DOHH2 (cell line): ENCODE data around the gene FREM1.

ENCODE experiments used
- H3F3A ChIP-seq: fragments of 200-600 bp; sonication (generic), shearing (Covaris generic); 2 replicates; pipeline ENCODE4 v1.6.0; 2016; ENCODE audit warnings: antibody characterized with exemption, mild to moderate bottlenecking; ENCODE audit not compliant: control insufficient read depth, insufficient read depth
- H3K27ac ChIP-seq: fragments of 200-600 bp; sonication (generic); 2 replicates; pipeline ENCODE4 v1.5.1; 2014; ENCODE audit warnings: low read depth, mild to moderate bottlenecking, low read length, moderate library complexity
- H3K27me3 ChIP-seq: fragments of 200-600 bp; sonication (generic); 2 replicates; pipeline ENCODE4 v1.6.1; 2014; ENCODE audit warnings: mild to moderate bottlenecking, low read length, mixed read lengths; ENCODE audit not compliant: control insufficient read depth
- H3K36me3 ChIP-seq: fragments of 200-600 bp; sonication (generic); 2 replicates; pipeline ENCODE4 v1.6.1; 2014; ENCODE audit warnings: mild to moderate bottlenecking, low read length, moderate library complexity, mixed read lengths; ENCODE audit not compliant: control insufficient read depth
- H3K4me1 ChIP-seq: fragments of 200-600 bp; sonication (generic); 2 replicates; pipeline ENCODE4 v1.6.1; 2014; ENCODE audit warnings: mild to moderate bottlenecking, low read length, mixed read lengths; ENCODE audit not compliant: control insufficient read depth
- H3K4me2 ChIP-seq: fragments of 200-600 bp; sonication (generic); 2 replicates; pipeline ENCODE4 v1.6.0; 2014; ENCODE audit warnings: mild to moderate bottlenecking, low read length, moderate library complexity
- H3K4me3 ChIP-seq: fragments of 200-600 bp; sonication (generic); 2 replicates; pipeline ENCODE4 v1.5.1; 2014; ENCODE audit warnings: mild to moderate bottlenecking, low read length, mixed read lengths
- H3K79me2 ChIP-seq: fragments of 200-600 bp; sonication (generic); 2 replicates; pipeline ENCODE4 v1.6.1; 2014; ENCODE audit warnings: mild to moderate bottlenecking, low read length, mixed read lengths; ENCODE audit not compliant: control insufficient read depth
- H3K9me2 ChIP-seq: fragments of 200-600 bp; sonication (generic); replicated peaks from 2 replicates; pipeline ENCODE4 v1.6.1; 2014; ENCODE audit warnings: mild to moderate bottlenecking, low read length, mixed read lengths; ENCODE audit not compliant: control insufficient read depth
- H3K9me3 ChIP-seq: fragments of 200-600 bp; sonication (generic); 2 replicates; pipeline ENCODE4 v1.6.1; 2014; ENCODE audit warnings: antibody characterized with exemption, low read length, mixed read lengths; ENCODE audit not compliant: control insufficient read depth, insufficient read depth
- H4K20me1 ChIP-seq: fragments of 200-600 bp; sonication (generic); 2 replicates; pipeline ENCODE4 v1.6.0; 2014; ENCODE audit warnings: low read depth, mild to moderate bottlenecking, antibody characterized with exemption, low read length, moderate library complexity; ENCODE audit not compliant: control insufficient read depth, insufficient read depth
- CTCF ChIP-seq: fragments of 200-600 bp; sonication (generic); IDR thresholded peaks from one replicate; pipeline ENCODE4 v1.5.1; 2014; ENCODE audit warnings: antibody characterized with exemption, mild to moderate bottlenecking, low read depth, low read length; ENCODE audit not compliant: poor library complexity, severe bottlenecking
- EZH2phosphoT487 ChIP-seq: fragments of 200-600 bp; sonication (generic); IDR thresholded peaks from 2 replicates; pipeline ENCODE4 v1.6.1; 2017; ENCODE audit warnings: borderline replicate concordance, mild to moderate bottlenecking, antibody characterized with exemption, low read length, moderate library complexity, mixed read lengths

The FREM1 gene

GRCh38 chr9:14780693-14781092 lies 129.5 kb downstream of the FREM1 start:
- no peaks in the 10 kb centered on the region for H4K20me1 ChIP-seq
- H3K79me2 ChIP-seq: no peaks in the 10 kb centered on the region
- H3K27ac ChIP-seq: no peak overlapping the region
- H3K27me3 ChIP-seq: no peaks in the 10 kb centered on the region; the same call in 1 of the 2 replicates
- no peaks in the 10 kb centered on the region for H3K36me3 ChIP-seq
- no peak overlapping the region for H3K4me3 ChIP-seq
- no peaks in the 10 kb centered on the region for H3F3A ChIP-seq
- H3K4me1 ChIP-seq: no peaks in the 10 kb centered on the region
- H3K9me2 ChIP-seq: no peaks in the 10 kb centered on the region
- H3K4me2 ChIP-seq: no peak overlapping the region
- TF ChIP-seq CTCF (no peak), EZH2phosphoT487 (no peak)
- H3K9me3 ChIP-seq: no peaks in the 10 kb centered on the region

- Histone ChIP-seq H3K27me3 (no peaks in the 10 kb centered on the region; the same call in 1 of the 2 replicates), H3K27ac (no peak overlapping the region), H3K9me3 (no peaks in the 10 kb centered on the region), H3K4me2 (no peak overlapping the region), H3K4me3 (no peak overlapping the region), H3K36me3 (no peaks in the 10 kb centered on the region), H4K20me1 (no peaks in the 10 kb centered on the region), H3K9me2 (no peaks in the 10 kb centered on the region), H3F3A (no peaks in the 10 kb centered on the region), H3K4me1 (no peaks in the 10 kb centered on the region), H3K79me2 (no peaks in the 10 kb centered on the region)
- TF ChIP-seq EZH2phosphoT487 (no peak), CTCF (no peak)
Observed at GRCh38 chr9:14780251-14780650, 130.0 kb downstream of the FREM1 start.

GRCh38 chr9:14779566-14780022 lies 130.6 kb downstream of the FREM1 start:
- Histone ChIP-seq H4K20me1 (no peaks in the 10 kb centered on the region), H3K9me2 (no peaks in the 10 kb centered on the region), H3K9me3 (no peaks in the 10 kb centered on the region), H3F3A (no peaks in the 10 kb centered on the region), H3K79me2 (no peaks in the 10 kb centered on the region), H3K4me2 (no peak overlapping the region), H3K4me1 (no peaks in the 10 kb centered on the region), H3K27me3 (no peaks in the 10 kb centered on the region), H3K27ac (no peak overlapping the region), H3K36me3 (no peaks in the 10 kb centered on the region), H3K4me3 (no peak overlapping the region)
- TF ChIP-seq EZH2phosphoT487 (no peak), CTCF (no peak)
